Measurements from ENCODE around the gene SMAD6. TPM values are rescaled to one million over a fixed set of nuclear protein-coding genes. Genes with fewer than 3 reads are reported as not detected.

Gene SMAD6
- total and polyA plus RNA-seq, 9 of the 15 experiments (the other 6 are each of a cell fraction or from before 2014, with no cell fraction given): 0.10 to 15.5 (median 3.7) TPM

- TF ChIP-seq, protein P1, sequence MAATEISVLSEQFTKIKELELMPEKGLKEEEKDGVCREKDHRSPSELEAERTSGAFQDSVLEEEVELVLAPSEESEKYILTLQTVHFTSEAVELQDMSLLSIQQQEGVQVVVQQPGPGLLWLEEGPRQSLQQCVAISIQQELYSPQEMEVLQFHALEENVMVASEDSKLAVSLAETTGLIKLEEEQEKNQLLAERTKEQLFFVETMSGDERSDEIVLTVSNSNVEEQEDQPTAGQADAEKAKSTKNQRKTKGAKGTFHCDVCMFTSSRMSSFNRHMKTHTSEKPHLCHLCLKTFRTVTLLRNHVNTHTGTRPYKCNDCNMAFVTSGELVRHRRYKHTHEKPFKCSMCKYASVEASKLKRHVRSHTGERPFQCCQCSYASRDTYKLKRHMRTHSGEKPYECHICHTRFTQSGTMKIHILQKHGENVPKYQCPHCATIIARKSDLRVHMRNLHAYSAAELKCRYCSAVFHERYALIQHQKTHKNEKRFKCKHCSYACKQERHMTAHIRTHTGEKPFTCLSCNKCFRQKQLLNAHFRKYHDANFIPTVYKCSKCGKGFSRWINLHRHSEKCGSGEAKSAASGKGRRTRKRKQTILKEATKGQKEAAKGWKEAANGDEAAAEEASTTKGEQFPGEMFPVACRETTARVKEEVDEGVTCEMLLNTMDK (IDR thresholded peaks at IDR 0.05; ENCODE audit: borderline replicate concordance, insufficient read depth, low read depth, low read length, poor library complexity, severe bottlenecking): no peak
- TF ChIP-seq, protein P2, sequence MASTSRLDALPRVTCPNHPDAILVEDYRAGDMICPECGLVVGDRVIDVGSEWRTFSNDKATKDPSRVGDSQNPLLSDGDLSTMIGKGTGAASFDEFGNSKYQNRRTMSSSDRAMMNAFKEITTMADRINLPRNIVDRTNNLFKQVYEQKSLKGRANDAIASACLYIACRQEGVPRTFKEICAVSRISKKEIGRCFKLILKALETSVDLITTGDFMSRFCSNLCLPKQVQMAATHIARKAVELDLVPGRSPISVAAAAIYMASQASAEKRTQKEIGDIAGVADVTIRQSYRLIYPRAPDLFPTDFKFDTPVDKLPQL (IDR thresholded peaks at IDR 0.05; ENCODE audit: extremely low read depth, insufficient read length): no peak
- TF ChIP-seq COPS2 (conservative IDR thresholded peaks at IDR 0.05) (no peak), BACH1 (tag; IDR thresholded peaks at IDR 0.05) (no peak), HMBOX1 (IDR thresholded peaks at IDR 0.05) (no peak), STAT5A (IDR thresholded peaks at IDR 0.05; ENCODE audit: borderline replicate concordance, low read length) (no peak), SPI1 (IDR thresholded peaks at IDR 0.05; ENCODE audit: borderline replicate concordance, low read depth, low read length) (no peak), JUNB (CRISPR knock-in tag; conservative IDR thresholded peaks at IDR 0.05) (no peak), ZKSCAN1 (IDR thresholded peaks at IDR 0.05; ENCODE audit: low read depth, low read length) (no peak), ETS2 (tag; IDR thresholded peaks at IDR 0.05; ENCODE audit: borderline replicate concordance, poor library complexity, severe bottlenecking) (no peak), NFATC3 (IDR thresholded peaks at IDR 0.05) (no peak), ESRRA (IDR thresholded peaks at IDR 0.05; ENCODE audit: borderline replicate concordance, low read depth) (peak; percentile 41; the same call in 1 of the 2 replicates), ERF (CRISPR knock-in tag; IDR thresholded peaks at IDR 0.05) (0 out of 2 replicates have a peak, but pooled peaks have one; percentile 51), ZNF24 (IDR thresholded peaks at IDR 0.05) (no peak), ZNF311 (CRISPR knock-in tag; IDR thresholded peaks at IDR 0.05) (no peak), KHSRP (IDR thresholded peaks at IDR 0.05) (no peak), ZBTB11 (CRISPR knock-in tag; IDR thresholded peaks at IDR 0.05) (0 out of 6 replicates have a peak, but pooled peaks of 1 of the 3 experiments have one; percentile 30)
- TF ChIP-seq, protein P3, sequence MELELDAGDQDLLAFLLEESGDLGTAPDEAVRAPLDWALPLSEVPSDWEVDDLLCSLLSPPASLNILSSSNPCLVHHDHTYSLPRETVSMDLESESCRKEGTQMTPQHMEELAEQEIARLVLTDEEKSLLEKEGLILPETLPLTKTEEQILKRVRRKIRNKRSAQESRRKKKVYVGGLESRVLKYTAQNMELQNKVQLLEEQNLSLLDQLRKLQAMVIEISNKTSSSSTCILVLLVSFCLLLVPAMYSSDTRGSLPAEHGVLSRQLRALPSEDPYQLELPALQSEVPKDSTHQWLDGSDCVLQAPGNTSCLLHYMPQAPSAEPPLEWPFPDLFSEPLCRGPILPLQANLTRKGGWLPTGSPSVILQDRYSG (tag; conservative IDR thresholded peaks at IDR 0.05; ENCODE audit: low read depth): 0 out of 2 replicates have a peak, but pooled peaks have one; percentile 41
These were observed 28.4 kb upstream of the SMAD6 start (continued) for GRCh38 chr15:66673410-66674322.

All from K562 (cell line).